ENCODE measurements around the gene THOC6. TPM values are rescaled to one million over a fixed set of nuclear protein-coding genes. Genes with fewer than 3 reads are reported as not detected.
"Not testable (repeated sequence)": the region's sequence is repeated elsewhere in the genome, so short reads cannot be mapped to it uniquely, and the experiment has no call there.

The THOC6 gene
- total and polyA plus RNA-seq, 2 donors (not counting 3 experiments of a cell fraction or from before 2014, with no cell fraction given), result 23.9 to 39.3 TPM

- no peaks in the 10 kb centered on the region for H3K9me3 ChIP-seq (replicated peaks; ENCODE audit: control insufficient read depth, insufficient read depth, low read length)
- no peak overlapping the region for H3K27ac ChIP-seq (ENCODE audit: insufficient read depth, low read depth, low read length)
- FAIRE-seq, result no peak
- H3K79me2 ChIP-seq (ENCODE audit: control insufficient read depth, insufficient read depth, low read length), result peaks cover 4% of the 10 kb centered on the region
- dilution Hi-C loops (cut with MboI; ENCODE audit: extremely low pct_ligation_motif_present, low sequenced_read_pairs) (no loop called here), intact Hi-C loops (cut with micrococcal nuclease) (no loop called here)
- ChIA-PET POLR2A (no interaction called here), CTCF (interaction anchor here (0.6 to 1.4 kb wide), 3 partner anchors 17 to 72 kb away, joined by 3 to 5 read pairs (median 4); no protein-coding TSS in a partner anchor)
- peaks cover 0 to 9% of the 10 kb centered on the region in 2 experiments for H3K36me3 ChIP-seq (ENCODE audit: control insufficient read depth in 2 of 2, extremely low read depth in 1 of 2, insufficient read depth in 2 of 2, low read length in 2 of 2)
- BruUV-seq (replicated peaks), result no TSS peak
- no peaks in the 10 kb centered on the region for H3K9me1 ChIP-seq (replicated peaks; ENCODE audit: control insufficient read depth, extremely low read depth, insufficient read depth, low read length)
- H2AFZ ChIP-seq (ENCODE audit: low read depth, low read length), result no peak overlapping the region
- no peaks in the 10 kb centered on the region for H4K20me1 ChIP-seq (replicated peaks; ENCODE audit: control insufficient read depth, extremely low read depth, insufficient read depth, low read length)
- peaks cover 8% of the 10 kb centered on the region for H3K4me1 ChIP-seq (ENCODE audit: control insufficient read depth, extremely low read depth, insufficient read depth, low read length)
- no peak overlapping the region for H3K9ac ChIP-seq (replicated peaks; ENCODE audit: extremely low read depth, insufficient read depth, low read length)
- DNase-seq (ENCODE audit: low read depth, low spot score), result no peak
- H3K27me3 ChIP-seq (ENCODE audit: control insufficient read depth in 2 of 2, insufficient read depth in 2 of 2, low read length in 2 of 2), result peaks cover 0 to 2% of the 10 kb centered on the region in 2 experiments
- TF ChIP-seq EZH2 (IDR thresholded peaks at IDR 0.05; ENCODE audit: borderline replicate concordance, low read depth, low read length, severe bottlenecking), result no peak
- no peak for TF ChIP-seq CTCF (IDR thresholded peaks at IDR 0.05; ENCODE audit: extremely low read depth in 1 of 2, insufficient read depth in 1 of 2, low read depth in 1 of 2, low read length in 2 of 2)
- no peak for TF ChIP-seq GATA2 (IDR thresholded peaks at IDR 0.05; ENCODE audit: insufficient read depth, insufficient read length, low read depth, low read length)
- TF ChIP-seq POLR2AphosphoS5 (IDR thresholded peaks at IDR 0.05; ENCODE audit: insufficient read depth, low read depth, low read length), result no peak
- H3K4me2 ChIP-seq (ENCODE audit: insufficient read depth, low read length), result no peak overlapping the region
- H3K4me3 ChIP-seq (replicated peaks in 1 of 3; ENCODE audit: insufficient read depth in 1 of 3, low read depth in 1 of 3, low read length in 3 of 3), result no peak overlapping the region
Measured at GRCh38 chr16:3070608-3071111, 46.8 kb downstream of the THOC6 start.

DNA sequence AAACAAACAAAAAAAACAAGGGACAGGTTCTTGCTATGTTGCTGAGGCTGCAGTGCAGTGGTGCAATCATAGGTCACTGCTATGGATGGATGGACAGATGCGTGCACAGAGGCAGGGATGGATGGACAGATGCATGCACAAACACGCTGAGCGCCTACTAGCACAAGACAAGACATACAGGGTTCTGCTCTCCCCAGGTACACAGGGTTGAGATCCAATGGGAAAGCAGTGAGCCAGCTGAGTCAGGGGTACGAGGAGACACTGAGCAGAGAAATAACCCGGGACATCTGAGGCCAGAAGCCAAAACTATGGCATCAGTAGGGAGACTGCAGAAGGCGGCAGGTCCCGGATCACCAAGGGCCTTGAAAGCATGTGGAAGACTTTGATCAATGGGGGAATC lies 47.8 kb downstream of the THOC6 start:
- no peak overlapping the region for H3K27ac ChIP-seq (ENCODE audit: insufficient read depth, low read depth, low read length)
- no peak overlapping the region for H3K4me3 ChIP-seq (replicated peaks in 1 of 3; ENCODE audit: insufficient read depth in 1 of 3, low read depth in 1 of 3, low read length in 3 of 3)
- H3K4me1 ChIP-seq (ENCODE audit: control insufficient read depth, extremely low read depth, insufficient read depth, low read length), result no peaks in the 10 kb centered on the region
- BruUV-seq (replicated peaks), result no TSS peak
- peaks cover 0 to 2% of the 10 kb centered on the region in 2 experiments for H3K27me3 ChIP-seq (ENCODE audit: control insufficient read depth in 2 of 2, insufficient read depth in 2 of 2, low read length in 2 of 2)
- H3K9me1 ChIP-seq (replicated peaks; ENCODE audit: control insufficient read depth, extremely low read depth, insufficient read depth, low read length), result no peaks in the 10 kb centered on the region
- intact Hi-C loops (cut with micrococcal nuclease), result no loop called here
- TF ChIP-seq EZH2 (IDR thresholded peaks at IDR 0.05; ENCODE audit: borderline replicate concordance, low read depth, low read length, severe bottlenecking), result no peak
- no peak for TF ChIP-seq FOS (IDR thresholded peaks at IDR 0.05; ENCODE audit: borderline replicate concordance, insufficient read depth, low read length)
- no peak for TF ChIP-seq JUN (IDR thresholded peaks at IDR 0.05; ENCODE audit: borderline replicate concordance, insufficient read depth, insufficient read length, low read depth)
- TF ChIP-seq MYC (IDR thresholded peaks at IDR 0.05; ENCODE audit: low read depth, low read length), result no peak
- TF ChIP-seq GATA2 (IDR thresholded peaks at IDR 0.05; ENCODE audit: insufficient read depth, insufficient read length, low read depth, low read length), result no peak
- H3K4me2 ChIP-seq (ENCODE audit: insufficient read depth, low read length), result no peak overlapping the region
- no peak for DNase-seq (ENCODE audit: low read depth, low spot score)
- CTCF ChIA-PET, result interaction anchor here (1.3 to 1.4 kb wide), 2 partner anchors 16 to 58 kb away, joined by 4 to 5 read pairs; no protein-coding TSS in a partner anchor
- H3K36me3 ChIP-seq (ENCODE audit: control insufficient read depth in 2 of 2, extremely low read depth in 1 of 2, insufficient read depth in 2 of 2, low read length in 2 of 2), result peaks cover 0 to 9% of the 10 kb centered on the region in 2 experiments
- no peaks in the 10 kb centered on the region for H3K79me2 ChIP-seq (ENCODE audit: control insufficient read depth, insufficient read depth, low read length)
- no peak overlapping the region for H2AFZ ChIP-seq (ENCODE audit: low read depth, low read length)
- no peak overlapping the region for H3K9ac ChIP-seq (replicated peaks; ENCODE audit: extremely low read depth, insufficient read depth, low read length)
- dilution Hi-C loops (cut with MboI; ENCODE audit: extremely low pct_ligation_motif_present, low sequenced_read_pairs), result no loop called here
- FAIRE-seq, result no peak
- no peaks in the 10 kb centered on the region for H3K9me3 ChIP-seq (replicated peaks; ENCODE audit: control insufficient read depth, insufficient read depth, low read length)
- H4K20me1 ChIP-seq (replicated peaks; ENCODE audit: control insufficient read depth, extremely low read depth, insufficient read depth, low read length), result no peaks in the 10 kb centered on the region
- POLR2A ChIA-PET, result no interaction called here

- intact Hi-C loops (cut with micrococcal nuclease); dilution Hi-C loops (cut with MboI; ENCODE audit: extremely low pct_ligation_motif_present, low sequenced_read_pairs); DNase-seq (ENCODE audit: low read depth, low spot score); H3K9me1 ChIP-seq (replicated peaks; ENCODE audit: control insufficient read depth, extremely low read depth, insufficient read depth, low read length); H4K20me1 ChIP-seq (replicated peaks; ENCODE audit: control insufficient read depth, extremely low read depth, insufficient read depth, low read length); H3K36me3 ChIP-seq (ENCODE audit: control insufficient read depth in 2 of 2, extremely low read depth in 1 of 2, insufficient read depth in 2 of 2, low read length in 2 of 2); H3K27ac ChIP-seq (ENCODE audit: insufficient read depth, low read depth, low read length); H2AFZ ChIP-seq (ENCODE audit: low read depth, low read length); H3K9me3 ChIP-seq (replicated peaks; ENCODE audit: control insufficient read depth, insufficient read depth, low read length); H3K4me1 ChIP-seq (ENCODE audit: control insufficient read depth, extremely low read depth, insufficient read depth, low read length); CTCF ChIA-PET; FAIRE-seq; H3K9ac ChIP-seq (replicated peaks; ENCODE audit: extremely low read depth, insufficient read depth, low read length); POLR2A ChIA-PET; H3K79me2 ChIP-seq (ENCODE audit: control insufficient read depth, insufficient read depth, low read length); BruUV-seq (replicated peaks); H3K4me3 ChIP-seq (replicated peaks in 1 of 3; ENCODE audit: insufficient read depth in 1 of 3, low read depth in 1 of 3, low read length in 3 of 3); H3K27me3 ChIP-seq (ENCODE audit: control insufficient read depth in 2 of 2, insufficient read depth in 2 of 2, low read length in 2 of 2); H3K4me2 ChIP-seq (ENCODE audit: insufficient read depth, low read length): not testable (repeated sequence)
Measured at GRCh38 chr16:3072148-3072547, 48.3 kb downstream of the THOC6 start.

Measured in endothelial cell of umbilical vein (primary cell).